WTC11 (cell line): ENCODE results near the gene PRF1. TPM values are rescaled to one million over a fixed set of nuclear protein-coding genes. Genes with fewer than 3 reads are reported as not detected.

ENCODE experiments used
- ATAC-seq: fragments of 200-7000 bp; cut with Tn5 transposase; 2 replicates; pipeline ENCODE4 v1.10.0; 2021; ENCODE audit warnings: mild to moderate bottlenecking, moderate library complexity
- Bru-seq: library from RNA; stranded (reverse); fragments of 400-500 nt; gene quantifications from one replicate; lab custom pipeline; 2021; lab: Mats Ljungman, UMichigan
- CTCF ChIA-PET: fragments of 300-600 bp; sonication (Branson Sonifier 250); formaldehyde crosslinking; loops from one replicate; lab custom pipeline; 2021; ENCODE audit warnings: antibody characterized with exemption; lab: Charles Lee
- POLR2A ChIA-PET: fragments of 350-600 bp; sonication (Branson Sonifier 250); formaldehyde crosslinking; loops from one replicate; lab custom pipeline; 2021; ENCODE audit warnings: antibody characterized with exemption; lab: Charles Lee
- DNase-seq: peaks from one replicate; pipeline ENCODE4 v3.0.0; 2021; ENCODE audit warnings: low spot score
- H3K27ac Mint-ChIP-seq: 2 replicates; pipeline ENCODE4 v1.8.0; 2021; ENCODE audit warnings: mixed read lengths
- H3K27me3 Mint-ChIP-seq: 2 replicates; pipeline ENCODE4 v1.8.0; 2021; ENCODE audit warnings: low read depth, mild to moderate bottlenecking, moderate library complexity, mixed read lengths
- H3K36me3 Mint-ChIP-seq: 2 replicates; pipeline ENCODE4 v1.8.0; 2021; ENCODE audit warnings: mixed read lengths
- H3K4me1 Mint-ChIP-seq: 2 replicates; pipeline ENCODE4 v1.8.0; 2022; ENCODE audit warnings: mixed read lengths
- H3K4me3 Mint-ChIP-seq: 2 replicates; pipeline ENCODE4 v1.8.0; 2021; ENCODE audit warnings: mild to moderate bottlenecking, moderate library complexity, mixed read lengths
- H3K9me3 Mint-ChIP-seq: 2 replicates; pipeline ENCODE4 v1.8.0; 2021; ENCODE audit warnings: mixed read lengths
- ESRRA ChIP-seq: sonication (generic); formaldehyde crosslinking; IDR thresholded peaks from 2 replicates; pipeline ENCODE4 v1.8.1; 2022; ENCODE audit warnings: mild to moderate bottlenecking, missing genetic modification reagents, borderline replicate concordance
- FOXJ3 ChIP-seq: sonication (generic); formaldehyde crosslinking; IDR thresholded peaks from 2 replicates; pipeline ENCODE4 v1.9.0; 2021; ENCODE audit warnings: missing genetic modification reagents, mild to moderate bottlenecking, borderline replicate concordance
- FOXK1 ChIP-seq: sonication (generic); formaldehyde crosslinking; IDR thresholded peaks from 2 replicates; pipeline ENCODE4 v1.8.0; 2022; ENCODE audit warnings: mild to moderate bottlenecking, moderate library complexity, missing genetic modification reagents
- FOXP1 ChIP-seq: sonication (generic); formaldehyde crosslinking; IDR thresholded peaks from 2 replicates; pipeline ENCODE4 v1.8.0; 2022; ENCODE audit warnings: missing genetic modification reagents, mild to moderate bottlenecking, moderate library complexity, borderline replicate concordance
- ZNF219 ChIP-seq: sonication (generic); formaldehyde crosslinking; IDR thresholded peaks from 2 replicates; pipeline ENCODE4 v1.8.0; 2023; ENCODE audit warnings: missing genetic modification reagents, mild to moderate bottlenecking, borderline replicate concordance
- ZNF232 ChIP-seq: sonication (generic); formaldehyde crosslinking; IDR thresholded peaks from 2 replicates; pipeline ENCODE4 v1.8.0; 2022; ENCODE audit warnings: mild to moderate bottlenecking, missing genetic modification reagents
- long read RNA-seq, 3 experiments: library from RNA in 1 of 3; library from capped mRNA in 1 of 3; library from polyadenylated mRNA in 1 of 3; unstranded in 2 of 3; stranded (forward) in 1 of 3; transcript quantifications; one replicate each; pipeline ENCODE4 v2.0.0, GENCODE V29; 2021
- total RNA-seq: library from RNA; stranded (reverse); gene quantifications from 3 replicates; pipeline ENCODE4 v1.2.3, GENCODE V29; 2021
- TF ChIP-seq, protein P1 (sequence below): sonication (generic); formaldehyde crosslinking; IDR thresholded peaks from 2 replicates; pipeline ENCODE4 v1.8.1; 2022; ENCODE audit warnings: low read depth, missing genetic modification reagents, borderline replicate concordance
- TF ChIP-seq, protein P2 (sequence below): fragments of 250-450 bp; sonication (Bioruptor Pico); IDR thresholded peaks from 2 replicates; pipeline ENCODE4 v1.8.0; 2021; ENCODE audit warnings: mild to moderate bottlenecking
- TF ChIP-seq, protein P3 (sequence below): fragments of 250-450 bp; sonication (Bioruptor Pico); IDR thresholded peaks from 2 replicates; pipeline ENCODE4 v2.1.2; 2022; ENCODE audit warnings: mild to moderate bottlenecking, moderate library complexity
- TF ChIP-seq, protein P4 (sequence below): sonication (generic); formaldehyde crosslinking; IDR thresholded peaks from 2 replicates; pipeline ENCODE4 v1.8.1; 2022; ENCODE audit warnings: missing genetic modification reagents, borderline replicate concordance
- TF ChIP-seq, protein P5 (sequence below): sonication (generic); formaldehyde crosslinking; conservative IDR thresholded peaks from 2 replicates; pipeline ENCODE4 v1.8.1; 2023; ENCODE audit warnings: mild to moderate bottlenecking, low read depth, missing genetic modification reagents, moderate library complexity

Gene PRF1
- total RNA-seq, result 0.11 to 0.18 TPM (median 0.16 TPM) in 3 replicates
- Bru-seq, nascent RNA, result not detected
- long read RNA-seq, experiment 1, result 0 reads
- long read RNA-seq, experiment 2, result 0 reads
- long read RNA-seq, experiment 3, result 0 reads

DNA sequence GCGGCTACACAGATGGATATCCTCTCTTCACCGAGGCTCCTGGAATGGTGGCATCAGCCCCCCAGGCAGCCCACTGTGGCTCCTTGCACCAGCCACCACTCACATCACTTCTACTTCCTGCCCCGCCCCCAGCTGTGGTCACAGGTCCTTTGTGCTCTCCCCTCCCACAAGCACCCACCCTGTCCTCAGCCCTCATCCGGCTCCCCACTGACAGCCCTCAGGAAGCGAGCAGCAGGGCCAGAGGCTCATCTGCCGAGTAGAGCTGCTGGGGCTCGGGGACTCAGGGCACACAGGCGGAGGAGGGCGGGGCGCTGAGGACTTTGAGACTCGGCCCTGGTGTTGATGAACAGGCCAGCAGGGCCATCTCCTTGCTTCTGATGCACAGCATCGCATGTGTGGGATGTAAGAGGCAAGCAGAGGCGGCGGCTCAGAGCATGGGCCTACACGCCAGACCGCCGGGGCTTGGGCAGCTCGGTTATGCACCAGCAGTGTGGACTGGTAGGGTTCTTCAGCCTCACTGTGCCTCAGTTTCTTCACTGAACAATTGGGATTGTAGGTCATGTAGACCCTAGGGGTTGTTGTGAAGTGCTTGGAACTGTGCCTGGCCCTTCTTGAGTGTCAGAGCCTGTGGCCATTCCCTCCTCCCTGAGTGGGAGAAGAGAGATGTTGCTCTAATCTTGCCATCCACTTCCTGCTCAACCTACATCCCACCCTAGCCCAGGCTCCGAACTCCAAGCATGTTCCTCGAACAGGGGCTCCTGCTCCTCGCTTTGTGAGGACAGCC is at the start of gene PRF1:
TSS of gene PRF1 (minus strand) at position 77 of the 784 bp plus-strand sequence. CDS start 1,839 bp downstream, outside the sequence.
- no peaks in the 10 kb centered on the region for H3K27me3 Mint-ChIP-seq
- CTCF ChIA-PET, result interaction anchor here (1.3 kb wide), 1 partner anchor 44 kb away, joined by 5 read pairs; no protein-coding TSS in a partner anchor

DNA sequence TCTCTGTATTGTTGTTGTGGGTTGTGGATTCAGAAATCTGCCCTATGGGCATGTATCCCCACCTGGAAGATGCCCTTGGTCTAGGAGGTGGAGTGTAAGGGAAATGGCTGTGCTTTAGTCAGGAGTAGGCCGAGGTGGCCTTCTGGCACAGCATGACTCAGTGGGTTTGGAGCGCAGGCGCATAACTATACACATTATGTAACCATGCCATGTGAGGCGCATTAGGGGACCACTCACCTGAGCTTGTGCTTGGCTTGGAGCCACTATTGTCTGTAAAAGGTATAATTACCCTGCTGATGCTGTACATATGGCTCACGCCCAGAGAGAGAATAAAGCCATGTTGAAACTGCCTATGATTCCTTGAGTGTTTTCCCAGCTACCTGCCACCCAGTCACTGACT is 49.1 kb upstream of the PRF1 start:
- Mint-ChIP-seq H3K27me3 (peaks cover 4% of the 10 kb centered on the region; the same call in 1 of the 2 replicates), H3K27ac (no peak overlapping the region), H3K4me3 (no peak overlapping the region), H3K36me3 (peaks cover 37% of the 10 kb centered on the region), H3K9me3 (peaks cover 65% of the 10 kb centered on the region), H3K4me1 (no peaks in the 10 kb centered on the region)
- ATAC-seq (no peak), DNase-seq (no peak)
- POLR2A ChIA-PET, result interaction anchor here (0.5 kb wide), 1 partner anchor 20 kb away, joined by 3 read pairs; no protein-coding TSS in a partner anchor
- TF ChIP-seq, protein P1, sequence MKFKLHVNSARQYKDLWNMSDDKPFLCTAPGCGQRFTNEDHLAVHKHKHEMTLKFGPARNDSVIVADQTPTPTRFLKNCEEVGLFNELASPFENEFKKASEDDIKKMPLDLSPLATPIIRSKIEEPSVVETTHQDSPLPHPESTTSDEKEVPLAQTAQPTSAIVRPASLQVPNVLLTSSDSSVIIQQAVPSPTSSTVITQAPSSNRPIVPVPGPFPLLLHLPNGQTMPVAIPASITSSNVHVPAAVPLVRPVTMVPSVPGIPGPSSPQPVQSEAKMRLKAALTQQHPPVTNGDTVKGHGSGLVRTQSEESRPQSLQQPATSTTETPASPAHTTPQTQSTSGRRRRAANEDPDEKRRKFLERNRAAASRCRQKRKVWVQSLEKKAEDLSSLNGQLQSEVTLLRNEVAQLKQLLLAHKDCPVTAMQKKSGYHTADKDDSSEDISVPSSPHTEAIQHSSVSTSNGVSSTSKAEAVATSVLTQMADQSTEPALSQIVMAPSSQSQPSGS (CRISPR knock-in tag), result no peak
- TF ChIP-seq, protein P2, sequence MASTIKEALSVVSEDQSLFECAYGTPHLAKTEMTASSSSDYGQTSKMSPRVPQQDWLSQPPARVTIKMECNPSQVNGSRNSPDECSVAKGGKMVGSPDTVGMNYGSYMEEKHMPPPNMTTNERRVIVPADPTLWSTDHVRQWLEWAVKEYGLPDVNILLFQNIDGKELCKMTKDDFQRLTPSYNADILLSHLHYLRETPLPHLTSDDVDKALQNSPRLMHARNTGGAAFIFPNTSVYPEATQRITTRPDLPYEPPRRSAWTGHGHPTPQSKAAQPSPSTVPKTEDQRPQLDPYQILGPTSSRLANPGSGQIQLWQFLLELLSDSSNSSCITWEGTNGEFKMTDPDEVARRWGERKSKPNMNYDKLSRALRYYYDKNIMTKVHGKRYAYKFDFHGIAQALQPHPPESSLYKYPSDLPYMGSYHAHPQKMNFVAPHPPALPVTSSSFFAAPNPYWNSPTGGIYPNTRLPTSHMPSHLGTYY (CRISPR knock-in tag), result no peak
- TF ChIP-seq, protein P3, sequence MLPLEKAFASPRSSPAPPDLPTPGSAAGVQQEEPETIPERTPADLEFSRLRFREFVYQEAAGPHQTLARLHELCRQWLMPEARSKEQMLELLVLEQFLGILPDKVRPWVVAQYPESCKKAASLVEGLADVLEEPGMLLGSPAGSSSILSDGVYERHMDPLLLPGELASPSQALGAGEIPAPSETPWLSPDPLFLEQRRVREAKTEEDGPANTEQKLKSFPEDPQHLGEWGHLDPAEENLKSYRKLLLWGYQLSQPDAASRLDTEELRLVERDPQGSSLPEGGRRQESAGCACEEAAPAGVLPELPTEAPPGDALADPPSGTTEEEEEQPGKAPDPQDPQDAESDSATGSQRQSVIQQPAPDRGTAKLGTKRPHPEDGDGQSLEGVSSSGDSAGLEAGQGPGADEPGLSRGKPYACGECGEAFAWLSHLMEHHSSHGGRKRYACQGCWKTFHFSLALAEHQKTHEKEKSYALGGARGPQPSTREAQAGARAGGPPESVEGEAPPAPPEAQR, result no peak
- no peak for TF ChIP-seq FOXK1 (CRISPR knock-in tag)
- CTCF ChIA-PET, result no interaction called here

More for the DNA sequence above, at the start of gene PRF1:
- DNase-seq, result no peak
- POLR2A ChIA-PET, result no interaction called here
- Mint-ChIP-seq H3K4me1 (no peaks in the 10 kb centered on the region), H3K36me3 (no peaks in the 10 kb centered on the region), H3K27ac (no peak within 1 kb of the TSS), H3K4me3 (no peak within 1 kb of the TSS), H3K9me3 (0 out of 2 replicates have a peak, but pooled peaks cover 3% of the 10 kb centered on the region)
- TF ChIP-seq ZNF232 (CRISPR knock-in tag), result no peak
- ATAC-seq, result peak; percentile 38; the same call in 1 of the 2 replicates

DNA sequence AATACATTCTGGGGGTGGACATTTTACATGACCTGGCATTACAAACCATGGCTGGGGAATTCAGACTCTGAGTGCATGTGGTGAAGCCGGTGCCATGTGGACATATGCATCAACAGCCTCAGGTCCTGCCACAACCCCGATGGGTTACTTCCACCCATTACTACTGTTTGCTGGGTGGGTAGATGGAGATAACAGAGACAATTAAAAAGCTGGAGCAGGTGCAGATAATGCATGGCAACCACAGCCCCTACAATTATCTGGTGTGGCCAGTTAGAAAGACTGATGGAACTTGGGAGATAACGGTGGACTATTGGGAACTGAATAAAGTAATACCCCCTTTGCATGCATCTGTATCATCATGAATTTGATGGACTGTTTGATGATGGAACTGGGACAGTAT is 48.2 kb upstream of the PRF1 start:
- no peak for DNase-seq
- TF ChIP-seq ZNF219 (CRISPR knock-in tag), result no peak
- TF ChIP-seq ESRRA (CRISPR knock-in tag), result no peak
- TF ChIP-seq, protein P4, sequence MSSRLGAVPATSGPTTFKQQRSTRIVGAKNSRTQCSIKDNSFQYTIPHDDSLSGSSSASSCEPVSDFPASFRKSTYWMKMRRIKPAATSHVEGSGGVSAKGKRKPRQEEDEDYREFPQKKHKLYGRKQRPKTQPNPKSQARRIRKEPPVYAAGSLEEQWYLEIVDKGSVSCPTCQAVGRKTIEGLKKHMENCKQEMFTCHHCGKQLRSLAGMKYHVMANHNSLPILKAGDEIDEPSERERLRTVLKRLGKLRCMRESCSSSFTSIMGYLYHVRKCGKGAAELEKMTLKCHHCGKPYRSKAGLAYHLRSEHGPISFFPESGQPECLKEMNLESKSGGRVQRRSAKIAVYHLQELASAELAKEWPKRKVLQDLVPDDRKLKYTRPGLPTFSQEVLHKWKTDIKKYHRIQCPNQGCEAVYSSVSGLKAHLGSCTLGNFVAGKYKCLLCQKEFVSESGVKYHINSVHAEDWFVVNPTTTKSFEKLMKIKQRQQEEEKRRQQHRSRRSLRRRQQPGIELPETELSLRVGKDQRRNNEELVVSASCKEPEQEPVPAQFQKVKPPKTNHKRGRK, result no peak
- TF ChIP-seq FOXP1 (CRISPR knock-in tag), result no peak
- TF ChIP-seq, all 79 proteins: peak for 0
- POLR2A ChIA-PET, result no interaction called here
- ATAC-seq, result no peak
- Mint-ChIP-seq H3K27ac (no peak overlapping the region), H3K4me1 (no peaks in the 10 kb centered on the region), H3K27me3 (peaks cover 4% of the 10 kb centered on the region), H3K4me3 (no peak overlapping the region), H3K36me3 (peaks cover 37% of the 10 kb centered on the region), H3K9me3 (peaks cover 65% of the 10 kb centered on the region)
- CTCF ChIA-PET, result no interaction called here

DNA sequence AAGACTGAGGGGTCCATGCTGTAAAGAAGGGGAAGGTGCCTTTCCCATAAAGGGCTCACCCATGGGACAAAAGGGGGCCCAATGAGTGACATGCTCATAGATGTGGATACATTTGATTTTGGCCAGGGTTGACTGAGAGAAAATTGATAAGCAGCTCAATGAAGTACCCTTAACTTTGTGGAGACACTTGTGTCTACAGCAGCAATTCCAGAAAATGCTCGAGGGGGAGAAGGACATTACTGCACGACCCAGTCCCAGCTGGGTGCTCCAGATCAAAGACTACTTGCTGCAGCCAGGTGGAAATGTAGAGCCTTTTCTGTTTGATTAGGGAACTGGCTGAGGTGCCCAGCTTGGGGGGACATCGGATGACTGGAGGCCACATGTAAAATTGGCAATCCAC is 47.6 kb upstream of the PRF1 start:
- Mint-ChIP-seq H3K4me1 (no peaks in the 10 kb centered on the region), H3K27ac (no peak overlapping the region), H3K4me3 (no peak overlapping the region), H3K36me3 (peaks cover 37% of the 10 kb centered on the region), H3K27me3 (peaks cover 4% of the 10 kb centered on the region), H3K9me3 (peaks cover 65% of the 10 kb centered on the region)
- DNase-seq, result no peak
- ChIA-PET CTCF (no interaction called here), POLR2A (no interaction called here)
- no peak for ATAC-seq
- TF ChIP-seq, protein P3, result no peak
- TF ChIP-seq, protein P5, sequence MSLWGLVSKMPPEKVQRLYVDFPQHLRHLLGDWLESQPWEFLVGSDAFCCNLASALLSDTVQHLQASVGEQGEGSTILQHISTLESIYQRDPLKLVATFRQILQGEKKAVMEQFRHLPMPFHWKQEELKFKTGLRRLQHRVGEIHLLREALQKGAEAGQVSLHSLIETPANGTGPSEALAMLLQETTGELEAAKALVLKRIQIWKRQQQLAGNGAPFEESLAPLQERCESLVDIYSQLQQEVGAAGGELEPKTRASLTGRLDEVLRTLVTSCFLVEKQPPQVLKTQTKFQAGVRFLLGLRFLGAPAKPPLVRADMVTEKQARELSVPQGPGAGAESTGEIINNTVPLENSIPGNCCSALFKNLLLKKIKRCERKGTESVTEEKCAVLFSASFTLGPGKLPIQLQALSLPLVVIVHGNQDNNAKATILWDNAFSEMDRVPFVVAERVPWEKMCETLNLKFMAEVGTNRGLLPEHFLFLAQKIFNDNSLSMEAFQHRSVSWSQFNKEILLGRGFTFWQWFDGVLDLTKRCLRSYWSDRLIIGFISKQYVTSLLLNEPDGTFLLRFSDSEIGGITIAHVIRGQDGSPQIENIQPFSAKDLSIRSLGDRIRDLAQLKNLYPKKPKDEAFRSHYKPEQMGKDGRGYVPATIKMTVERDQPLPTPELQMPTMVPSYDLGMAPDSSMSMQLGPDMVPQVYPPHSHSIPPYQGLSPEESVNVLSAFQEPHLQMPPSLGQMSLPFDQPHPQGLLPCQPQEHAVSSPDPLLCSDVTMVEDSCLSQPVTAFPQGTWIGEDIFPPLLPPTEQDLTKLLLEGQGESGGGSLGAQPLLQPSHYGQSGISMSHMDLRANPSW (CRISPR knock-in tag), result no peak
- TF ChIP-seq ZNF232 (CRISPR knock-in tag) (no peak), FOXJ3 (CRISPR knock-in tag) (no peak)
